GM12878 (cell line): ENCODE measurements around the gene ZBTB33. TPM values are rescaled to one million over a fixed set of nuclear protein-coding genes. Genes with fewer than 3 reads are reported as not detected.

Experiments
- ATAC-seq: fragments of 200-7000 bp; cut with Tn5 transposase; 3 replicates; pipeline ENCODE4 v1.9.1; 2020; ENCODE audit warnings: mild to moderate bottlenecking, moderate library complexity
- BruUV-seq: library from RNA; stranded (reverse); fragments of 400-500 nt; replicated peaks from 2 replicates; lab custom pipeline; 2021; lab: Mats Ljungman, UMichigan
- CTCF ChIA-PET: fragments of 300-600 bp; sonication (Branson Sonifier 250); formaldehyde crosslinking; extraction: SDS; loops from one replicate; lab custom pipeline; 2021; ENCODE audit warnings: inconsistent platforms; lab: Yijun Ruan, JAX
- POLR2A ChIA-PET: fragments of 350-600 bp; formaldehyde crosslinking; extraction: SDS; loops from one replicate; lab custom pipeline; 2021; ENCODE audit warnings: inconsistent platforms; lab: Charles Lee
- RAD21 ChIA-PET: fragments of 300-600 bp; sonication (Branson Sonifier 250); formaldehyde crosslinking; loops from one replicate; lab custom pipeline; 2023; ENCODE audit warnings: antibody characterized with exemption; ENCODE audit not compliant: unreplicated experiment; lab: Charles Lee
- SMC1A ChIA-PET: fragments of 300-600 bp; sonication (Branson Sonifier 250); formaldehyde crosslinking; loops from one replicate; lab custom pipeline; 2023; ENCODE audit not compliant: unreplicated experiment, uncharacterized antibody; lab: Charles Lee
- DNase-seq: peaks from one replicate; pipeline ENCODE4 v3.0.0-alpha.2; 2011; ENCODE audit warnings: low read depth, low spot score
- FAIRE-seq: peaks from 3 replicates; lab custom pipeline; 2011; peaks lifted over from hg19 to GRCh38; lab: Jason Lieb, UNC
- H2AFZ ChIP-seq: 2 replicates; pipeline ENCODE4 v1.6.0; 2011; ENCODE audit warnings: low read depth, low read length, control low read depth; ENCODE audit not compliant: control insufficient read depth
- H3K27ac ChIP-seq: 2 replicates; pipeline ENCODE4 v1.5.1; 2011; ENCODE audit warnings: control low read depth; ENCODE audit not compliant: control insufficient read depth, insufficient read depth
- H3K27me3 ChIP-seq, 2 experiments: replicated peaks in 1 of 2; 2 replicates each; pipeline versions ENCODE4 v1.6.0 to v1.6.1; 2011; ENCODE audit warnings: low read length in 1 of 2; ENCODE audit not compliant: control insufficient read depth in 2 of 2, insufficient read depth in 2 of 2
- H3K36me3 ChIP-seq, 2 experiments: 2 replicates each; pipeline ENCODE4 v1.5.1; 2011; ENCODE audit warnings: low read length in 1 of 2; ENCODE audit not compliant: control insufficient read depth in 2 of 2, insufficient read depth in 2 of 2
- H3K4me1 ChIP-seq: 2 replicates; pipeline ENCODE4 v1.6.1; 2011; ENCODE audit warnings: mild to moderate bottlenecking, low read length, moderate library complexity, mixed read lengths; ENCODE audit not compliant: control insufficient read depth, insufficient read depth
- H3K4me2 ChIP-seq: 2 replicates; pipeline ENCODE4 v1.6.0; 2011; ENCODE audit warnings: control low read depth; ENCODE audit not compliant: control insufficient read depth, insufficient read depth
- H3K4me3 ChIP-seq: fragments of 200-600 bp; sonication (generic); 2 replicates; pipeline ENCODE4 v1.5.1; 2016
- H3K79me2 ChIP-seq: 2 replicates; pipeline ENCODE4 v1.6.0; 2011; ENCODE audit warnings: low read length; ENCODE audit not compliant: control insufficient read depth, insufficient read depth
- H3K9ac ChIP-seq: 2 replicates; pipeline ENCODE4 v1.8.0; 2011; ENCODE audit warnings: low read length, control low read depth, mixed read lengths; ENCODE audit not compliant: control insufficient read depth, insufficient read depth
- H3K9me3 ChIP-seq: replicated peaks from 3 replicates; pipeline ENCODE4 v1.5.1; 2011; ENCODE audit warnings: mild to moderate bottlenecking, low read length; ENCODE audit not compliant: control insufficient read depth, insufficient read depth
- H4K20me1 ChIP-seq: 2 replicates; pipeline ENCODE4 v1.6.0; 2011; ENCODE audit not compliant: control insufficient read depth, insufficient read depth
- BRCA1 ChIP-seq: IDR thresholded peaks from 2 replicates; pipeline ENCODE4 v1.6.1; 2011; ENCODE audit warnings: low read depth, low read length, improper control_type of control experiment
- HCFC1 ChIP-seq: fragments of 150-350 bp; IDR thresholded peaks from 2 replicates; pipeline ENCODE4 v1.6.1; 2014; ENCODE audit warnings: low read length
- IRF4 ChIP-seq: IDR thresholded peaks from 2 replicates; pipeline ENCODE4 v1.6.1; 2011; ENCODE audit warnings: low read depth, low read length
- NFYA ChIP-seq: IDR thresholded peaks from 2 replicates; pipeline ENCODE4 v1.6.1; 2011; ENCODE audit warnings: low read depth, mild to moderate bottlenecking, low read length, improper control_type of control experiment, borderline replicate concordance
- PAX5 ChIP-seq: IDR thresholded peaks from 2 replicates; pipeline ENCODE4 v1.6.1; 2011; ENCODE audit warnings: low read depth, low read length, borderline replicate concordance
- REST ChIP-seq: IDR thresholded peaks from 2 replicates; pipeline ENCODE4 v1.6.1; 2012; ENCODE audit warnings: mild to moderate bottlenecking, low read depth, low read length
- RUNX3 ChIP-seq: IDR thresholded peaks from 2 replicates; pipeline ENCODE4 v1.6.1; 2012; ENCODE audit warnings: low read length, inconsistent platforms
- USF1 ChIP-seq: IDR thresholded peaks from 2 replicates; pipeline ENCODE4 v1.6.1; 2011; ENCODE audit warnings: borderline replicate concordance, low read depth, mild to moderate bottlenecking, moderate library complexity, mixed read lengths, low read length; ENCODE audit not compliant: insufficient read depth; ENCODE audit errors: extremely low read length
- ZBTB4 ChIP-seq: fragments of 450-650 bp; formaldehyde crosslinking; IDR thresholded peaks from 2 replicates; pipeline ENCODE4 v1.4.0; 2022; ENCODE audit warnings: mild to moderate bottlenecking, moderate library complexity
- ZNF217 ChIP-seq: fragments of 450-650 bp; IDR thresholded peaks from 2 replicates; pipeline ENCODE4 v1.6.1; 2017; ENCODE audit warnings: antibody characterized with exemption, mild to moderate bottlenecking
- WGBS: methylation state at CpG from one replicate; pipeline ENCODE4 v1.1.6; 2016; ENCODE audit warnings: low lambda C conversion rate; ENCODE audit not compliant: insufficient replicate concordance, insufficient coverage; ENCODE audit errors: missing lambda C conversion rate; 5-methylcytosine and 5-hydroxymethylcytosine counted together
- in situ Hi-C: fragments of 300-500 bp; cut with MboI; formaldehyde crosslinking; loops from 9 replicates; pipeline ENCODE4 v1.14.3; 2018; ENCODE audit warnings: mixed read lengths
- intact Hi-C: fragments of 100-400 bp; cut with micrococcal nuclease; formaldehyde crosslinking; loops from one replicate; pipeline ENCODE4 v1.14.2; 2022; ENCODE audit not compliant: unreplicated experiment
- polyA plus RNA-seq, 11 experiments: library from polyadenylated mRNA; depleted of rRNA in 4 of 11; unstranded in 6 of 11; stranded (reverse) in 5 of 11; fragments of >200 nt; fragmentation: Nextera tagmentation in 4 of 11; fragmentation: Illumina TruSeq in 1 of 11; extraction: Ambion mirVana in 4 of 11; extraction: Trizol in 1 of 11; gene quantifications; 1 replicate in 1 of 11; 2 replicates in 10 of 11; pipeline versions ENCODE4 v1.2.1 to v1.2.3, GENCODE V29; 2011 to 2016; ENCODE audit warnings: inconsistent platforms in 2 of 11, missing spikeins in 2 of 11, low read depth in 1 of 11
- total RNA-seq, 4 experiments: library from RNA; depleted of rRNA in 3 of 4; stranded (reverse); fragments of >200 nt in 3 of 4; fragmentation: Illumina TruSeq in 1 of 4; extraction: Trizol in 1 of 4; gene quantifications; 2 replicates each; pipeline versions ENCODE4 v1.2.1 to v1.2.3, GENCODE V29; 2013 to 2021

The ZBTB33 gene
- total and polyA plus RNA-seq, 10 of the 15 experiments (the other 5 are each of a cell fraction or from before 2014, with no cell fraction given) = 5.2 to 26.3 (median 18.3) TPM

GRCh38 chrX:120305531-120306141, 55.0 kb downstream of the ZBTB33 start:
- H3K4me2 ChIP-seq = no peak overlapping the region
- ChIA-PET CTCF (interaction anchor here (1.5 kb wide), 1 partner anchor 18 kb away, joined by 4 read pairs; no protein-coding TSS in a partner anchor), SMC1A (interaction anchor here (1.0 to 1.5 kb wide), 2 partner anchors 13 to 52 kb away, joined by 3 read pairs; no protein-coding TSS in a partner anchor), POLR2A (interaction anchor here (1.2 to 2.4 kb wide), 2 partner anchors 18 to 55 kb away, joined by 3 to 7 read pairs; partner anchors contain the start of gene ZBTB33), RAD21 (no interaction called here)
- no TSS peak for BruUV-seq
- FAIRE-seq (no peak), ATAC-seq (no peak), DNase-seq (no peak)
- H3K9me3 ChIP-seq = no peaks in the 10 kb centered on the region
- no peaks in the 10 kb centered on the region for H3K79me2 ChIP-seq
- intact Hi-C loops = no loop called here
- TF ChIP-seq PAX5 (no peak), BRCA1 (no peak), REST (no peak), ZBTB4 (no peak), IRF4 (no peak), ZNF217 (no peak), HCFC1 (no peak), USF1 (no peak), NFYA (no peak), RUNX3 (no peak)
- no peak overlapping the region for H3K9ac ChIP-seq
- no peak overlapping the region for H3K27ac ChIP-seq
- no peaks in the 10 kb centered on the region for H4K20me1 ChIP-seq
- H3K27me3 ChIP-seq = no peaks in the 10 kb centered on the region
- no peak overlapping the region for H2AFZ ChIP-seq
- 22% methylated on average over 7 of the region's 11 CpGs for WGBS
- peaks cover 13% of the 10 kb centered on the region for H3K4me1 ChIP-seq
- no peak overlapping the region for H3K4me3 ChIP-seq
- H3K36me3 ChIP-seq = no peaks in the 10 kb centered on the region
- in situ Hi-C loops = loop anchor here (5.0 kb wide), 1 partner anchor 53 kb away; the partner anchor contains the start of gene ZBTB33
